AG04450 (cell line): ENCODE results near the gene NOTUM. TPM values are rescaled to one million over a fixed set of nuclear protein-coding genes. Genes with fewer than 3 reads are reported as not detected.

Experiments
- CTCF ChIA-PET: fragments of 300-600, 350-600 bp; formaldehyde crosslinking; extraction: SDS; loops from one replicate; lab custom pipeline; 2022; ENCODE audit warnings: antibody characterized with exemption, inconsistent platforms; lab: Charles Lee
- POLR2A ChIA-PET: fragments of 350-600 bp; formaldehyde crosslinking; extraction: SDS; loops from one replicate; lab custom pipeline; 2021; ENCODE audit warnings: antibody characterized with exemption, inconsistent platforms; lab: Yijun Ruan, JAX
- DNase-seq: peaks from one replicate; pipeline ENCODE4 v3.0.0-alpha.2; 2011; ENCODE audit warnings: low read depth, low spot score
- H3K27ac ChIP-seq: one replicate; pipeline ENCODE4 v1.5.1; 2012; ENCODE audit warnings: low read depth, low read length, control low read depth
- H3K27me3 ChIP-seq: one replicate; pipeline ENCODE4 v1.6.0; 2012; ENCODE audit warnings: low read length; ENCODE audit not compliant: control insufficient read depth, insufficient read depth
- H3K4me3 ChIP-seq: 2 replicates; pipeline ENCODE4 v1.5.1; 2011; ENCODE audit warnings: mild to moderate bottlenecking, low read depth, low read length, control low read depth
- H3K9me3 ChIP-seq: 2 replicates; pipeline ENCODE4 v1.5.1; 2012; ENCODE audit warnings: low read length; ENCODE audit not compliant: control insufficient read depth, insufficient read depth
- polyA plus RNA-seq: library from polyadenylated mRNA; depleted of rRNA; stranded (reverse); fragments of >200 nt; gene quantifications from 2 replicates; pipeline ENCODE4 v1.2.3, GENCODE V29; 2011
- TF ChIP-seq, protein P1 (sequence below): IDR thresholded peaks from 2 replicates; pipeline ENCODE4 v1.5.1; 2011; ENCODE audit warnings: low read depth, low read length, control low read depth, inconsistent platforms

NOTUM gene
- polyA plus RNA-seq, 1 experiment: not detected

DNA sequence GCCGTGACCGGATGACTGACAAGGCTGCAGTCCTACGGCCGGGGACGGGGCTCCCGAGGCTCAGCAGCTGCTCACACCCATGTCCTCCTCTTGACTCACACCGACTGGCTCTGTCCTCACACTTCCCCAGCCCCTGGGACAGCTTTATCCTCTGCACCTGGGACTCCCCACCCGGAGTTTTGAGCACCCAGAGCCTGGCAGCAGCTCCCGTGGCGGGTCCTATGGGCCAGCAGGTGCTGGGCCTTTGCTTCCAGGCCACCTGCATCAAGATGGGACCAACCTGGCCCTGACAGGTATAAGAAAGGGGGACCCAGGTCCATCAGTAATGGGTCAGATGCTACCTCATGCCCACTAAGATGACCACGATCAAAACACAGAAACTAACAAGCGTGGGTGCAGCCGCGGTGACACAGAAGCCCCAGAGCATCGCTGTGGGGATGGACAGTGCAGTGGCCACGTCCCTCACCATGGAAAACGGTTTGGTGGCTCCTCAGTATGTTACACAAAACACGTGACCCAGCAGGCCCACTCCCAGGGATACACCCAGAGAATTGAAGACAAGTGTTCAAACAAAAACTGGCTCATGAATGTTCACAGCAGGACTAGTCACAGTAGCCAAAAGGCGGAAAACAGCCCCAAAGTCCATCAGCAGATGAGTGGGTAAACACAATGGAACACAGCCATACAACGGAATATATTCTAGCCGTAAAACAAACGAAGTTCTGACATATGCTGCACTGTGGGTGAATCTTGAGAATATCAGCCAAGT lies 3.3 kb upstream of the NOTUM start:
- DNase-seq: no peak
- ChIA-PET CTCF (interaction anchor here (0.6 kb wide), 1 partner anchor 46 kb away, joined by 3 read pairs; no protein-coding TSS in a partner anchor), POLR2A (no interaction called here)
- Histone ChIP-seq H3K9me3 (no peaks in the 10 kb centered on the region; the same call in 1 of the 2 replicates), H3K4me3 (no peak overlapping the region), H3K27me3 (peaks cover 36% of the 10 kb centered on the region), H3K27ac (no peak overlapping the region)
- TF ChIP-seq, protein P1, sequence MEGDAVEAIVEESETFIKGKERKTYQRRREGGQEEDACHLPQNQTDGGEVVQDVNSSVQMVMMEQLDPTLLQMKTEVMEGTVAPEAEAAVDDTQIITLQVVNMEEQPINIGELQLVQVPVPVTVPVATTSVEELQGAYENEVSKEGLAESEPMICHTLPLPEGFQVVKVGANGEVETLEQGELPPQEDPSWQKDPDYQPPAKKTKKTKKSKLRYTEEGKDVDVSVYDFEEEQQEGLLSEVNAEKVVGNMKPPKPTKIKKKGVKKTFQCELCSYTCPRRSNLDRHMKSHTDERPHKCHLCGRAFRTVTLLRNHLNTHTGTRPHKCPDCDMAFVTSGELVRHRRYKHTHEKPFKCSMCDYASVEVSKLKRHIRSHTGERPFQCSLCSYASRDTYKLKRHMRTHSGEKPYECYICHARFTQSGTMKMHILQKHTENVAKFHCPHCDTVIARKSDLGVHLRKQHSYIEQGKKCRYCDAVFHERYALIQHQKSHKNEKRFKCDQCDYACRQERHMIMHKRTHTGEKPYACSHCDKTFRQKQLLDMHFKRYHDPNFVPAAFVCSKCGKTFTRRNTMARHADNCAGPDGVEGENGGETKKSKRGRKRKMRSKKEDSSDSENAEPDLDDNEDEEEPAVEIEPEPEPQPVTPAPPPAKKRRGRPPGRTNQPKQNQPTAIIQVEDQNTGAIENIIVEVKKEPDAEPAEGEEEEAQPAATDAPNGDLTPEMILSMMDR: no peak

- Histone ChIP-seq H3K4me3 (no peak overlapping the region), H3K27me3 (peaks cover 46% of the 10 kb centered on the region), H3K9me3 (no peaks in the 10 kb centered on the region; the same call in 1 of the 2 replicates), H3K27ac (no peak overlapping the region)
- CTCF ChIA-PET: interaction anchor here (0.6 kb wide), 3 partner anchors 10 to 73 kb away, joined by 3 to 4 read pairs (median 4); no protein-coding TSS in a partner anchor
- POLR2A ChIA-PET: interaction anchor here (0.6 kb wide), 1 partner anchor 574 kb away, joined by 3 read pairs; no protein-coding TSS in a partner anchor
- DNase-seq: no peak
- TF ChIP-seq, protein P1: no peak
Observed at GRCh38 chr17:81962499-81963441, 1.8 kb upstream of the NOTUM start.

DNA sequence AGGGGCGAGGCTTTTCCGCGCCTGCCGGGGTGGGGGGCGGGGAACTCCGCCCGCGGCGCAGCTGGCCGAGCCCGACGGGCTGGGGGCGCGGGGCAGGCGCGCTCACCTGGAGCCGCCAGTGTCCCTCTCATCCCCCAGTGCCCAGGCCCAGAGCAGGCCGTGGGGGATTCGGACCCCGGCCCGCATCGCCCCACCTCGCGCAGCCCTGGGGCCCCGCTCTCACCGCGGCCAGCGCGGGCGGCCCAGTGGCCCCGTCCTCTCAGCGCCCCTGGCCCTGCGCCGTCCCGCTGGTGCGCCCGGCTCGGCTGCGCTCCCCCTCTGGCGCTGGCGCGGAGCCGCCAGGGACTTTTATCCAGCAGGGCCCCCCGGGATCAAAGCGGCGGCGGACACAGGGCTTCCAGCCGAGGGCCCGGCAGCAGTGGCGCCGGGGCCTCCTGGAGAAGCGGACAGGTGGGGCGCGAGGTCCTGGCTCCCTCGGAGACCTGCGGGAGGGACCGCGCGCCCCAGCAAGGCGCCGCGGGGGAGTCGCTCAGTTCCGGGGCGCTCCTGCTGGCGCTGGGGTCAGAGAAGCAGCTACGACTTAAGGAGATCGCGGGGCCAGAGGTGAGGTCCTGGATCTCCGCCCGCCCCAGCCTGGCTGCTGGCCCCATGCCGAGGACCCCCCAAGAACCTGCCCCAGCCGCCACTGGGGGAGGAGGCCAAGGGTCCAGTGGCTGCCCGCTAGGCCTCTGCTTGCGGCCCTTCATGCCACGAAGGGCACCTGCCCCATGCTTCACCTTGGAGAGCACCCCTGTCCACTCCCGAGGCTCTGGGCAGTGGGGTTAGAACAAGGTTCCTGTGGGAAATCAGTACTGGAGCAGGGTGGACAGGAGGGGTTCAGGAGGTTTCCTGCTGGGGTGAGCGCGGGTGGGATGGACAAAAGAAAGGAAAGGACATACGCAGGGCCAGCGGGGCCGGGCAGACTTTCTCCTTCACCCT lies 823 bp upstream of the NOTUM start:
- ChIA-PET POLR2A (no interaction called here), CTCF (interaction anchor here (0.6 kb wide), 1 partner anchor 74 kb away, joined by 3 read pairs; no protein-coding TSS in a partner anchor)
- peaks cover 44% of the 10 kb centered on the region for H3K27me3 ChIP-seq
- no peaks in the 10 kb centered on the region; the same call in 1 of the 2 replicates for H3K9me3 ChIP-seq
- H3K27ac ChIP-seq: no peak overlapping the region
- DNase-seq: no peak
- TF ChIP-seq, protein P1: no peak
- H3K4me3 ChIP-seq: no peak overlapping the region

- Histone ChIP-seq H3K27me3 (peaks cover 47% of the 10 kb centered on the region), H3K4me3 (peak overlapping the region; percentile 7; the same call in 1 of the 2 replicates), H3K9me3 (no peaks in the 10 kb centered on the region; the same call in 1 of the 2 replicates), H3K27ac (no peak overlapping the region)
- no peak for DNase-seq
- POLR2A ChIA-PET: interaction anchor here (0.6 to 1.9 kb wide), 2 partner anchors 62 to 955 kb away, joined by 3 to 9 read pairs; partner anchors contain the start of genes CENPX and LRRC45
- TF ChIP-seq, protein P1: no peak
- CTCF ChIA-PET: interaction anchor here (0.6 to 1.9 kb wide), 12 partner anchors 16 to 336 kb away, joined by 3 to 34 read pairs (median 4); partner anchors contain the start of genes CENPX, DCXR and LRRC45
Observed at GRCh38 chr17:81960130-81960958, 643 bp downstream of the NOTUM start.
